ENCODE measurements around the gene PLA2G15. TPM values are rescaled to one million over a fixed set of nuclear protein-coding genes. Genes with fewer than 3 reads are reported as not detected.
A peak's percentile ranks its signal among the peaks of the same experiment; 100 is the strongest.

The PLA2G15 gene
- polyA plus RNA-seq, 1 experiment: 15.7 TPM

- Histone ChIP-seq H3K27ac (ENCODE audit: low read depth, low read length) (no peak overlapping the region), H3K27me3 (ENCODE audit: control insufficient read depth, insufficient read depth, low read length) (no peaks in the 10 kb centered on the region), H3K4me3 (ENCODE audit: low read depth, low read length) (no peak overlapping the region), H3K9me3 (ENCODE audit: control insufficient read depth, insufficient read depth, low read length) (no peaks in the 10 kb centered on the region)
- no peak for DNase-seq (ENCODE audit: low read depth, low spot score)
- CTCF ChIA-PET: interaction anchor here (0.8 to 1.7 kb wide), 4 partner anchors 28 to 38 kb away, joined by 6 to 9 read pairs (median 6); partner anchors contain the start of gene SLC7A6
- TF ChIP-seq CTCF (IDR thresholded peaks at IDR 0.05; ENCODE audit: low read depth, low read length): no peak
- POLR2A ChIA-PET: interaction anchor here (1.0 to 2.3 kb wide), 3 partner anchors 11 to 32 kb away, joined by 3 to 10 read pairs (median 5); partner anchors contain the start of genes PRMT7 and SLC7A6OS
These were observed 54.6 kb downstream of the PLA2G15 start for GRCh38 chr16:68299571-68300453.

GRCh38 chr16:68300734-68301459, 55.7 kb downstream of the PLA2G15 start:
- no peak for DNase-seq (ENCODE audit: low read depth, low spot score)
- ChIA-PET POLR2A (interaction anchor here (1.3 to 2.3 kb wide), 2 partner anchors 10 to 13 kb away, joined by 5 to 10 read pairs; partner anchors contain the start of genes PRMT7 and SLC7A6OS), CTCF (interaction anchor here (0.5 to 1.6 kb wide), 4 partner anchors 28 to 1011 kb away, joined by 3 to 7 read pairs (median 5); partner anchors contain the start of gene SLC7A6)
- no peak for TF ChIP-seq CTCF (IDR thresholded peaks at IDR 0.05; ENCODE audit: low read depth, low read length)
- Histone ChIP-seq H3K4me3 (ENCODE audit: low read depth, low read length) (no peak overlapping the region), H3K9me3 (ENCODE audit: control insufficient read depth, insufficient read depth, low read length) (no peaks in the 10 kb centered on the region), H3K27ac (ENCODE audit: low read depth, low read length) (no peak overlapping the region), H3K27me3 (ENCODE audit: control insufficient read depth, insufficient read depth, low read length) (no peaks in the 10 kb centered on the region)

- Histone ChIP-seq H3K27ac (ENCODE audit: low read depth, low read length) (no peak overlapping the region), H3K4me3 (ENCODE audit: low read depth, low read length) (no peak overlapping the region), H3K9me3 (ENCODE audit: control insufficient read depth, insufficient read depth, low read length) (no peaks in the 10 kb centered on the region; the same call in 1 of the 2 replicates), H3K27me3 (ENCODE audit: control insufficient read depth, insufficient read depth, low read length) (no peaks in the 10 kb centered on the region)
- POLR2A ChIA-PET: no interaction called here
- TF ChIP-seq CTCF (IDR thresholded peaks at IDR 0.05; ENCODE audit: low read depth, low read length): no peak
- CTCF ChIA-PET: interaction anchor here (2.1 kb wide), 1 partner anchor 22 kb away, joined by 6 read pairs; no protein-coding TSS in a partner anchor
- DNase-seq (ENCODE audit: low read depth, low spot score): no peak
These were observed 61.5 kb downstream of the PLA2G15 start for GRCh38 chr16:68306633-68307032.

GRCh38 chr16:68309799-68310198, 64.6 kb downstream of the PLA2G15 start:
- Histone ChIP-seq H3K9me3 (ENCODE audit: control insufficient read depth, insufficient read depth, low read length) (no peaks in the 10 kb centered on the region; the same call in 1 of the 2 replicates), H3K27ac (ENCODE audit: low read depth, low read length) (no peak overlapping the region), H3K27me3 (ENCODE audit: control insufficient read depth, insufficient read depth, low read length) (no peaks in the 10 kb centered on the region), H3K4me3 (ENCODE audit: low read depth, low read length) (peak overlapping the region; percentile 99)
- POLR2A ChIA-PET: no interaction called here
- no peak for DNase-seq (ENCODE audit: low read depth, low spot score)
- CTCF ChIA-PET: no interaction called here
- TF ChIP-seq CTCF (IDR thresholded peaks at IDR 0.05; ENCODE audit: low read depth, low read length): no peak
